Posterior cingulate gyrus (tissue), 11 donors: ENCODE measurements around the gene PSENEN.

Experiments
- DNase-seq, 10 donors: peaks; one replicate each; pipeline versions ENCODE4 v3.0.0 to v3.0.0-alpha.2; 2020 to 2021; ENCODE audit warnings: mixed read lengths in 3 of 10
- intact Hi-C: fragments of 100-400 bp; cut with DNase I; formaldehyde crosslinking; loops from one replicate; pipeline ENCODE4 v1.15.1; 2023

The PSENEN gene, protein sequence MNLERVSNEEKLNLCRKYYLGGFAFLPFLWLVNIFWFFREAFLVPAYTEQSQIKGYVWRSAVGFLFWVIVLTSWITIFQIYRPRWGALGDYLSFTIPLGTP

GRCh38 chr19:35745328-35746086 lies at the start of gene PSENEN, which contains the start of gene U2AF1L4:
Gene PSENEN, plus strand, starts transcription at chr19:35745651. Its CDS starts 280 bp downstream, at chr19:35745931.
Gene U2AF1L4, minus strand, starts transcription at chr19:35745418. Its CDS starts 27 bp downstream, at chr19:35745391.
- peak; percentile 91 to 100 (median 97) for DNase-seq
- intact Hi-C loops: no loop called here

GRCh38 chr19:35695895-35696422 lies 49.5 kb upstream of the PSENEN start:
- DNase-seq: no peak
- intact Hi-C loops: no loop called here

DNA sequence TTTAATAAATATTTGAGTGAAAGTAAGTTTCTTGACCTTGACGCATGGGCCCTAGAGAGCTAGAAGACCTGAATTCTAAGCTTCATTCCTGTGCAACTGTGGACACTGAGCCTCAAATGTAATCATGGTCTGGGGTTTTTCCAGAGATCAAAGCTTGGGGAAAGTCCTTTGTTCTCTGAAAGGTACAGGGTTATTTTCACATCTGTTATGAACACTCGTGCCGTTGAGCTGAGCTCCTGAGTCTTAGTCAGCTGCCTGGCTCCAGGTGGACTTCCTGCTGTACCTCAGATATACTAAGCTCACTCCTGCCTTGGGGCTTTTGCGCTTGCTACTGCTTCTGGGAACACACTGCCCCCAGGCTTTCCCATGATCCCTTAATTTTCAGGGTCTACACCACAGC lies 48.6 kb upstream of the PSENEN start:
- intact Hi-C loops: no loop called here
- DNase-seq: no peak

GRCh38 chr19:35702223-35703012 lies 43.0 kb upstream of the PSENEN start:
- intact Hi-C loops: no loop called here
- peak; percentile 95 to 100 (median 98) for DNase-seq

DNA sequence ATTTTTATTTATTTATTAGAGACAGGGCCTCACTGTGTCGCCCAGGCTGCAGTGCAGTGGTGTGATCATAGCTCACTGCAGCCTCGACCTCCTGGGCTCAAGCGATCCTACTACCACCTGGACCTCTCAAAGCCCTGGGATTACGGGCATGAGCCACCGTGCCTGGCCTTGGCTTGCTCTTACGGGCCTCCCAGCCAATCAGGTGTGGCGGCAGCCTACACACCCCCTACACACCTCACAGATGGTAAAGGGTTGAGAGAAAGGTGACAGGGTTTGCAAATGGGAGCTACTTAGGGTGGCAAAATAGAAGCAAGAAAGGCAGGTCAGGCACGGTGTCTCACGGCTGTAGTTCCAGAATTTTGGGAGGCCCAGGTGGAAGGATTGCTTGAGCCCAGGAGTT lies 42.1 kb upstream of the PSENEN start:
- intact Hi-C loops: no loop called here
- DNase-seq: peak in 1 of 10 donors; percentile 46

DNA sequence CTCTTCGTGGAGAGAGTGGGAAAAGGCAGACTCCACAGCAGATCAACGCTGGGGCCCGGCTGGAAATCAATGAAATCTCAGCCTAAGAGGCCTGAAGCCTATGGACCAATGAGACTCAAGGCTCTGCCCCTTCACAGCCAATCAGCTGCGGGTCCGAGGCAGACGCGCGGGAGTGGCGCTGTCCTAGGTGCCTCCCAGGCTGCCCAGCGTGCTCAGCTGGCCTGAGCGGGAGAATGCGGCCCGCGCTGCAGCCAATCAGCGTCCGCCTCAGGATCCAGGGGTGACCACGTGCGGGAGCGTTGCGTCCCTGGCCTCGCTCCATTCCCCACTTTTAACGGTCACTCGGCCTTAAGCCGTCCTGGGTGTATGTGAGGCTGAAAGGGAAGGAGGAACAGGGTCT lies 41.2 kb upstream of the PSENEN start, which contains the start of gene ZBTB32:
TSS of gene ZBTB32 (plus strand) at position 341 of the 400 bp plus-strand sequence. CDS start 10,069 bp downstream, outside the sequence.
- no peak for DNase-seq
- intact Hi-C loops: no loop called here

GRCh38 chr19:35708391-35708790 lies 37.1 kb upstream of the PSENEN start:
- intact Hi-C loops: no loop called here
- no peak for DNase-seq

GRCh38 chr19:35710784-35711723 lies 34.4 kb upstream of the PSENEN start:
- DNase-seq: no peak
- intact Hi-C loops: no loop called here

GRCh38 chr19:35712567-35713505 lies 32.6 kb upstream of the PSENEN start:
- intact Hi-C loops: no loop called here
- no peak for DNase-seq

DNA sequence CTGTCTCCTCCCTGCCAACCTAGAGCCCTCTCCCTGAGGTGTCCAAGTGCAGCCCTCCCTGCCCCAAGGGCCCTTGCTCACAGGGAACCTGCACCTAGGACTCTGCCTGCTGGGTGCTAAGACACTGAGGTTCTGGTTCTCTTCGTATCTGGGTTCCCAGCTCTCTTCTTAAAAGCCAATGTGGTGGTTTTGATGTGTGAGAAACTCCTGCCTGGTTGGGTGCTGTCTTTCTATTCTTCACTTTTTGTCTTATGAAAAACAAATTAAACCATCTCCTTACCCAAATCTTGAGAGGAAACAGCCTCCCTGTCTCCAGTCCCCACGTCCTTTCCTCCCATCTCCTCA lies 32.0 kb upstream of the PSENEN start:
- intact Hi-C loops: no loop called here
- no peak for DNase-seq

GRCh38 chr19:35713904-35714495 lies 31.5 kb upstream of the PSENEN start:
- no peak for DNase-seq
- intact Hi-C loops: no loop called here

DNA sequence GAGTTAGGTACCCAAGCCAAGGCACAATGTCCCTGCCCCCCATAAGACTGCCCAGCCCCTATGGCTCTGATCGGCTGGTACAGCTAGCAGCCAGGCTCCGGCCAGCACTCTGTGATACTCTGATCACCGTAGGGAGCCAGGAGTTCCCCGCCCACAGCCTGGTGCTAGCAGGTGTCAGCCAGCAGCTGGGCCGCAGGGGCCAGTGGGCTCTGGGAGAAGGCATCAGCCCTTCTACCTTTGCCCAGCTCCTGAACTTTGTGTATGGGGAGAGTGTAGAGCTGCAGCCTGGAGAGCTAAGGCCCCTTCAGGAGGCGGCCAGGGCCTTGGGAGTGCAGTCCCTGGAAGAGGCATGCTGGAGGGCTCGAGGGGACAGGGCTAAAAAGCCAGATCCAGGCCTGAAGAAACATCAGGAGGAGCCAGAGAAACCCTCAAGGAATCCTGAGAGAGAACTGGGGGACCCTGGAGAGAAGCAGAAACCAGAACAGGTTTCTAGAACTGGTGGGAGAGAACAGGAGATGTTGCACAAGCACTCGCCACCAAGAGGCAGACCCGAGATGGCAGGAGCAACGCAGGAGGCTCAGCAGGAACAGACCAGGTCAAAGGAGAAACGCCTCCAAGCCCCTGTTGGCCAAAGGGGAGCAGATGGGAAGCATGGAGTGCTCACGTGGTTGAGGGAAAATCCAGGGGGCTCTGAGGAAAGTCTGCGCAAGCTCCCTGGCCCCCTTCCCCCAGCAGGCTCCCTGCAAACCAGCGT lies 30.7 kb upstream of the PSENEN start:
- DNase-seq: no peak
- intact Hi-C loops: no loop called here

GRCh38 chr19:35715355-35715809 lies 30.1 kb upstream of the PSENEN start:
- DNase-seq: no peak
- intact Hi-C loops: no loop called here

- intact Hi-C loops: loop anchor here (1.0 kb wide), 2 partner anchors 22 to 167 kb away; no protein-coding TSS in a partner anchor
- DNase-seq: peak in 8 of 10 donors; percentile 53 to 95 (median 70)
Measured at GRCh38 chr19:35715981-35716800, 29.3 kb upstream of the PSENEN start.

- intact Hi-C loops: loop anchor here (1.0 kb wide), 3 partner anchors 23 to 172 kb away; partner anchors contain the start of gene TMEM147
- DNase-seq: peak; percentile 83 to 99 (median 94)
Measured at GRCh38 chr19:35716801-35717664, 28.4 kb upstream of the PSENEN start.
